K562 (cell line): ENCODE data around the gene ABHD10. TPM values are rescaled to one million over a fixed set of nuclear protein-coding genes. Genes with fewer than 3 reads are reported as not detected.
"Not testable (repeated sequence)": the region's sequence is repeated elsewhere in the genome, so short reads cannot be mapped to it uniquely, and the experiment has no call there.

Experiments
- ATAC-seq: fragments of 200-7000 bp; cut with Tn5 transposase; 3 replicates; pipeline ENCODE4 v1.9.1; 2020; ENCODE audit warnings: moderate library complexity
- BruUV-seq: library from RNA; stranded (reverse); fragments of 400-500 nt; replicated peaks from 2 replicates; lab custom pipeline; 2021; lab: Mats Ljungman, UMichigan
- CTCF ChIA-PET: fragments of 300-600 bp; formaldehyde crosslinking; extraction: SDS; loops from one replicate; lab custom pipeline; 2021; ENCODE audit warnings: low intra/inter-chr PET ratio; lab: Yijun Ruan, JAX
- POLR2A ChIA-PET: fragments of 300-600, 350-650 bp; sonication (Branson Sonifier 250); formaldehyde crosslinking; extraction: SDS; loops from one replicate; lab custom pipeline; 2021; ENCODE audit warnings: antibody characterized with exemption, inconsistent platforms; lab: Yijun Ruan, JAX
- DNase-seq, 4 experiments: peaks; one replicate each; pipeline versions ENCODE4 v3.0.0 to v3.0.0-alpha.2; 2011 to 2018; ENCODE audit warnings: low spot score in 3 of 4, mixed read lengths in 3 of 4; ENCODE audit errors: extremely low read depth in 1 of 4
- FAIRE-seq: peaks from 2 replicates; lab custom pipeline; 2011; peaks lifted over from hg19 to GRCh38; lab: Jason Lieb, UNC
- H2AFZ ChIP-seq: 2 replicates; pipeline ENCODE4 v1.6.0; 2011; ENCODE audit warnings: low read depth, low read length, control low read depth, inconsistent platforms
- H3K27ac ChIP-seq: fragments of 200-600 bp; 3 replicates; pipeline ENCODE4 v1.8.0; 2011; ENCODE audit warnings: low read depth, mild to moderate bottlenecking, control low read depth, inconsistent platforms, low read length, moderate library complexity, mixed read lengths; ENCODE audit errors: extremely low read depth
- H3K27me3 ChIP-seq, 2 experiments: fragments of 300-600 bp in 1 of 2; 2 replicates in 1 of 2; 3 replicates in 1 of 2; pipeline versions ENCODE4 v1.6.0 to v1.8.0; 2011; ENCODE audit warnings: inconsistent platforms in 2 of 2, low read length in 2 of 2, mild to moderate bottlenecking in 1 of 2, mixed read lengths in 1 of 2, moderate library complexity in 1 of 2; ENCODE audit not compliant: control insufficient read depth in 2 of 2, insufficient read depth in 2 of 2
- H3K36me3 ChIP-seq: fragments of 300-600 bp; 3 replicates; pipeline ENCODE4 v1.8.0; 2011; ENCODE audit warnings: mild to moderate bottlenecking, low read length, inconsistent platforms; ENCODE audit not compliant: control insufficient read depth, insufficient read depth
- H3K4me1 ChIP-seq, 2 experiments: fragments of 200-600 bp in 1 of 2; replicated peaks in 1 of 2; 2 replicates in 1 of 2; 3 replicates in 1 of 2; pipeline versions ENCODE4 v1.5.1 to v1.8.0; 2011; ENCODE audit warnings: inconsistent platforms in 2 of 2, low read length in 2 of 2, mild to moderate bottlenecking in 1 of 2, mixed read lengths in 1 of 2, moderate library complexity in 1 of 2; ENCODE audit not compliant: control insufficient read depth in 2 of 2, insufficient read depth in 2 of 2
- H3K4me2 ChIP-seq: 2 replicates; pipeline ENCODE4 v1.6.1; 2011; ENCODE audit warnings: low read length, control low read depth, inconsistent platforms, mixed read lengths; ENCODE audit not compliant: insufficient read depth
- H3K4me3 ChIP-seq: fragments of 200-600 bp; sonication (generic), shearing (Covaris generic); 2 replicates; pipeline ENCODE4 v1.5.1; 2016; ENCODE audit warnings: control low read depth, inconsistent platforms
- H3K79me2 ChIP-seq: fragments of 200-600 bp; 3 replicates; pipeline ENCODE4 v1.8.0; 2011; ENCODE audit warnings: low read length, inconsistent platforms; ENCODE audit not compliant: control insufficient read depth, insufficient read depth
- H3K9ac ChIP-seq, 2 experiments: 2 replicates each; pipeline versions ENCODE4 v1.6.0 to v1.6.1; 2011; ENCODE audit warnings: low read depth in 2 of 2, low read length in 2 of 2, control low read depth in 1 of 2, inconsistent platforms in 1 of 2, mild to moderate bottlenecking in 1 of 2, mixed read lengths in 1 of 2; ENCODE audit not compliant: insufficient read depth in 1 of 2
- H3K9me1 ChIP-seq: one replicate; pipeline ENCODE4 v1.6.0; 2011; ENCODE audit warnings: inconsistent platforms, mild to moderate bottlenecking, low read length, moderate library complexity; ENCODE audit not compliant: control insufficient read depth, insufficient read depth
- H3K9me3 ChIP-seq: replicated peaks from 2 replicates; pipeline ENCODE4 v1.5.1; 2011; ENCODE audit warnings: low read depth, low read length, inconsistent platforms; ENCODE audit not compliant: control insufficient read depth, insufficient read depth
- H4K20me1 ChIP-seq: replicated peaks from 2 replicates; pipeline ENCODE4 v1.6.1; 2011; ENCODE audit warnings: low read length, inconsistent platforms, mixed read lengths; ENCODE audit not compliant: control insufficient read depth, insufficient read depth
- ETV6 ChIP-seq, 3 experiments: fragments of 150-350 bp in 1 of 3; sonication (generic) in 1 of 3; formaldehyde crosslinking in 1 of 3; IDR thresholded peaks; 2 replicates each; pipeline versions ENCODE4 v1.6.1 to v1.8.0; 2014 to 2022; ENCODE audit warnings: borderline replicate concordance in 2 of 3, low read depth in 2 of 3, antibody characterized with exemption in 1 of 3, low read length in 1 of 3, mild to moderate bottlenecking in 1 of 3, missing genetic modification reagents in 1 of 3
- EZH2 ChIP-seq: IDR thresholded peaks from 2 replicates; pipeline ENCODE4 v1.6.1; 2012; ENCODE audit warnings: low read depth, mild to moderate bottlenecking, inconsistent platforms, low read length, borderline replicate concordance
- MAFK ChIP-seq: IDR thresholded peaks from 2 replicates; pipeline ENCODE4 v1.6.1; 2011; ENCODE audit warnings: low read length, improper control_type of control experiment
- RFX7 ChIP-seq: fragments of 250-450 bp; sonication (Bioruptor Pico); IDR thresholded peaks from 2 replicates; pipeline ENCODE4 v1.5.1; 2021; ENCODE audit warnings: mild to moderate bottlenecking
- SAFB ChIP-seq: fragments of 200-400 bp; formaldehyde crosslinking; IDR thresholded peaks from 2 replicates; pipeline ENCODE4 v1.6.1; 2017; ENCODE audit warnings: low read depth, low read length, borderline replicate concordance
- SRSF3 ChIP-seq: fragments of 200-400 bp; formaldehyde crosslinking; IDR thresholded peaks from 2 replicates; pipeline ENCODE4 v1.6.1; 2016; ENCODE audit warnings: mild to moderate bottlenecking, low read length, moderate library complexity; ENCODE audit not compliant: insufficient read depth
- ZNF347 ChIP-seq: fragments of 450-650 bp; formaldehyde crosslinking; IDR thresholded peaks from 2 replicates; pipeline ENCODE4 v1.4.0; 2020; ENCODE audit warnings: low read depth, mild to moderate bottlenecking, moderate library complexity
- WGBS: fragments of 100-300 bp; shearing (Covaris generic); methylation state at CpG from one replicate; pipeline ENCODE4 v1.1.6; 2016; ENCODE audit warnings: low coverage, mixed read lengths; ENCODE audit not compliant: insufficient coverage; ENCODE audit errors: missing lambda C conversion rate; 5-methylcytosine and 5-hydroxymethylcytosine counted together
- in situ Hi-C: fragments of 300-500 bp; cut with MboI; formaldehyde crosslinking; loops from 4 replicates; pipeline ENCODE4 v1.15.0; 2018; ENCODE audit warnings: inconsistent platforms, mixed read lengths
- intact Hi-C: fragments of 100-400 bp; cut with micrococcal nuclease; formaldehyde crosslinking; loops from 2 replicates; pipeline ENCODE4 v1.14.2; 2022
- polyA plus RNA-seq, 8 experiments: library from polyadenylated mRNA; depleted of rRNA in 4 of 8; stranded (reverse) in 5 of 8; unstranded in 3 of 8; fragments of >200 nt; fragmentation: Nextera tagmentation in 2 of 8; fragmentation: Illumina TruSeq in 1 of 8; extraction: Ambion mirVana in 2 of 8; extraction: Trizol in 1 of 8; gene quantifications; 2 replicates each; pipeline versions ENCODE4 v1.2.1 to v1.2.3, GENCODE V29; 2011 to 2014; ENCODE audit warnings: inconsistent platforms in 1 of 8, missing spikeins in 1 of 8
- total RNA-seq, 7 experiments: library from RNA; depleted of rRNA in 6 of 7; stranded (reverse); fragments of >200 nt in 6 of 7; fragmentation: Illumina TruSeq in 2 of 7; extraction: Trizol in 2 of 7; gene quantifications; 2 replicates each; pipeline versions ENCODE4 v1.2.1 to v1.2.3, GENCODE V29; 2011 to 2021; ENCODE audit warnings: low replicate concordance in 1 of 7

ABHD10 gene
- total and polyA plus RNA-seq, 9 of the 15 experiments (the other 6 are each of a cell fraction or from before 2014, with no cell fraction given): 6.1 to 29.5 (median 11.5) TPM

GRCh38 chr3:112035241-112035640 lies 56.4 kb downstream of the ABHD10 start:
- Histone ChIP-seq H3K27ac (no peak overlapping the region), H2AFZ (no peak overlapping the region), H3K27me3 (no peaks in the 10 kb centered on the region; a peak in 1 of 5 replicates), H3K9ac (no peak overlapping the region), H3K79me2 (no peaks in the 10 kb centered on the region), H3K9me1 (no peaks in the 10 kb centered on the region), H3K4me3 (no peak overlapping the region), H3K4me2 (no peak overlapping the region), H3K9me3 (no peaks in the 10 kb centered on the region), H4K20me1 (no peaks in the 10 kb centered on the region), H3K36me3 (no peaks in the 10 kb centered on the region), H3K4me1 (no peaks in the 10 kb centered on the region)
- no peak for TF ChIP-seq MAFK
- TF ChIP-seq SRSF3: no peak
- TF ChIP-seq ETV6 (IDR thresholded peaks at IDR 0.05; ENCODE audit: borderline replicate concordance in 1 of 2, low read depth in 2 of 2, low read length in 1 of 2): no peak
- no peak for TF ChIP-seq ETV6 (CRISPR knock-in tag; IDR thresholded peaks at IDR 0.05; ENCODE audit: borderline replicate concordance)
- no peak for TF ChIP-seq EZH2
- TF ChIP-seq SAFB: no peak
- no peak for TF ChIP-seq RFX7 (CRISPR knock-in tag)
- no peak for TF ChIP-seq ZNF347
- POLR2A ChIA-PET: no interaction called here
- 0% methylated on average over 3 of the region's 3 CpGs for WGBS
- intact Hi-C loops (no loop called here), in situ Hi-C loops (no loop called here)
- FAIRE-seq (no peak), DNase-seq (no peak), ATAC-seq (no peak)
- BruUV-seq: no TSS peak
- CTCF ChIA-PET: no interaction called here

- POLR2A ChIA-PET, H3K9me1 ChIP-seq, H3K4me3 ChIP-seq, BruUV-seq, H3K9me3 ChIP-seq, H3K4me1 ChIP-seq, H3K4me2 ChIP-seq, DNase-seq, CTCF ChIA-PET, H3K9ac ChIP-seq, H3K79me2 ChIP-seq, H3K36me3 ChIP-seq, H3K27me3 ChIP-seq, H2AFZ ChIP-seq, intact Hi-C loops, ATAC-seq, FAIRE-seq, in situ Hi-C loops, H3K27ac ChIP-seq, H4K20me1 ChIP-seq: not testable (repeated sequence)
- WGBS: 3% methylated on average over 4 of the region's 4 CpGs
Measured at GRCh38 chr3:112037194-112037593, 58.4 kb downstream of the ABHD10 start.
